Type B pancreatic cell (in vitro differentiated cells): Measurements from ENCODE around the gene RPS6KA1. TPM values are rescaled to one million over a fixed set of nuclear protein-coding genes. Genes with fewer than 3 reads are reported as not detected.
A peak's percentile ranks its signal among the peaks of the same experiment; 100 is the strongest.

ENCODE experiments used
- DNase-seq: peaks from one replicate; pipeline ENCODE4 v3.0.0; 2021; ENCODE audit warnings: mixed read lengths; ENCODE audit not compliant: unreplicated experiment; ENCODE audit errors: extremely low spot score
- H3K27ac Mint-ChIP-seq: 2 replicates; pipeline ENCODE4 v1.8.0; 2021; ENCODE audit warnings: mild to moderate bottlenecking, mixed read lengths
- H3K27me3 Mint-ChIP-seq: 2 replicates; pipeline ENCODE4 v1.8.0; 2021; ENCODE audit warnings: mixed read lengths
- H3K36me3 Mint-ChIP-seq: 2 replicates; pipeline ENCODE4 v1.8.0; 2021; ENCODE audit warnings: mixed read lengths
- H3K4me1 Mint-ChIP-seq: one replicate; pipeline ENCODE4 v1.8.0; 2021; ENCODE audit warnings: mixed read lengths; ENCODE audit not compliant: unreplicated experiment
- H3K4me3 Mint-ChIP-seq: 2 replicates; pipeline ENCODE4 v1.8.0; 2021; ENCODE audit warnings: mild to moderate bottlenecking, mixed read lengths
- H3K9me3 Mint-ChIP-seq: 2 replicates; pipeline ENCODE4 v1.8.0; 2021; ENCODE audit warnings: mixed read lengths
- total RNA-seq: library from RNA; stranded (reverse); gene quantifications from 2 replicates; pipeline ENCODE4 v1.2.1, GENCODE V29; 2021; ENCODE audit warnings: low replicate concordance
- TF ChIP-seq, protein P1 (sequence below): fragments of 200-600 bp; sonication (generic); conservative IDR thresholded peaks from 2 replicates; pipeline ENCODE4 v1.5.0; 2021; ENCODE audit warnings: antibody characterized with exemption, mild to moderate bottlenecking

RPS6KA1 gene
- total RNA-seq, 1 donor from 2014 or later: 27.7 TPM

DNA sequence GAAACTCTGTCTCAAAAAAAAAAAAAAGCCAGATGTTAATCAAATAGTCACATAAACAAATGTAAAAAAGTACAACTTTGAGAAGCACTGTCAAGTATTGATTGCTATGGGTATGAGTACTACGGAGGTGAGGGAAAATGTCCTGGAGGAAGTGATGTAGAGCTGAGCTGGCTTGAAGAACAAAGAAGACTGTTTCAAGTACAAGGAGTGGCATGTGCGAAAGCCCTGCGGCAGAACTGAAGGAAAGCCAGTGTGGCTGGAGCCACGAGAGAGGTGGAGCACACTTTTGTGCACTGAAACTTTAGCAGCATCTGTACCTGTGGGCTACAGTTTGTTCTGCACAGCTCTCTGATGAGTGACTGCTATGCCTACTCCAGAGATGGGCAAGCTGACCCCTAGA lies 5.4 kb upstream of the RPS6KA1 start:
- H3K36me3 Mint-ChIP-seq: no peaks in the 10 kb centered on the region
- DNase-seq: no peak
- no peaks in the 10 kb centered on the region for H3K4me1 Mint-ChIP-seq
- TF ChIP-seq, protein P1, sequence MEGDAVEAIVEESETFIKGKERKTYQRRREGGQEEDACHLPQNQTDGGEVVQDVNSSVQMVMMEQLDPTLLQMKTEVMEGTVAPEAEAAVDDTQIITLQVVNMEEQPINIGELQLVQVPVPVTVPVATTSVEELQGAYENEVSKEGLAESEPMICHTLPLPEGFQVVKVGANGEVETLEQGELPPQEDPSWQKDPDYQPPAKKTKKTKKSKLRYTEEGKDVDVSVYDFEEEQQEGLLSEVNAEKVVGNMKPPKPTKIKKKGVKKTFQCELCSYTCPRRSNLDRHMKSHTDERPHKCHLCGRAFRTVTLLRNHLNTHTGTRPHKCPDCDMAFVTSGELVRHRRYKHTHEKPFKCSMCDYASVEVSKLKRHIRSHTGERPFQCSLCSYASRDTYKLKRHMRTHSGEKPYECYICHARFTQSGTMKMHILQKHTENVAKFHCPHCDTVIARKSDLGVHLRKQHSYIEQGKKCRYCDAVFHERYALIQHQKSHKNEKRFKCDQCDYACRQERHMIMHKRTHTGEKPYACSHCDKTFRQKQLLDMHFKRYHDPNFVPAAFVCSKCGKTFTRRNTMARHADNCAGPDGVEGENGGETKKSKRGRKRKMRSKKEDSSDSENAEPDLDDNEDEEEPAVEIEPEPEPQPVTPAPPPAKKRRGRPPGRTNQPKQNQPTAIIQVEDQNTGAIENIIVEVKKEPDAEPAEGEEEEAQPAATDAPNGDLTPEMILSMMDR: no peak
- no peaks in the 10 kb centered on the region for H3K9me3 Mint-ChIP-seq
- peaks cover 19% of the 10 kb centered on the region for H3K27me3 Mint-ChIP-seq
- H3K27ac Mint-ChIP-seq: peak overlapping the region; percentile 13
- H3K4me3 Mint-ChIP-seq: no peak overlapping the region

DNA sequence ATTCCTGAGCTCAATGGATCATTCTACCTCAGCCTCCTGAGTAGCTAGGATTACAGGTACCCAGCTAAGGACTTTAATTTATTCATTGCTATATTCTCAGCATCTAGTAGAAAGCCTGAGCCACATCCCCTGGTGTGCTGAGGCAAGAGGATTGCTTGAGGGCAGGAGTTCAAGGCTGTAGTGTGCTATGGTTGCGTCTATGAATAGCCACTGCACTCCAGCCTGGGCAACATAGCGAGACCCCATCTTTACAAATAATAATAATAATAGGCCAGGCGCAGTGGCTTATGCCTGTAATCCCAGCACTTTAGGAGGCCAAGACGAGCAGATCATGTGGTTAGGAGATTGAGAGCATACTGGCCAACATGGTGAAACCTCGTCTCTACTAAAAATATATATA lies 3.3 kb upstream of the RPS6KA1 start:
- no peak for DNase-seq
- Mint-ChIP-seq H3K4me1 (peaks cover 4% of the 10 kb centered on the region), H3K36me3 (no peaks in the 10 kb centered on the region), H3K27me3 (peaks cover 19% of the 10 kb centered on the region), H3K9me3 (no peaks in the 10 kb centered on the region), H3K27ac (no peak overlapping the region), H3K4me3 (no peak overlapping the region)
- TF ChIP-seq, protein P1: no peak

DNA sequence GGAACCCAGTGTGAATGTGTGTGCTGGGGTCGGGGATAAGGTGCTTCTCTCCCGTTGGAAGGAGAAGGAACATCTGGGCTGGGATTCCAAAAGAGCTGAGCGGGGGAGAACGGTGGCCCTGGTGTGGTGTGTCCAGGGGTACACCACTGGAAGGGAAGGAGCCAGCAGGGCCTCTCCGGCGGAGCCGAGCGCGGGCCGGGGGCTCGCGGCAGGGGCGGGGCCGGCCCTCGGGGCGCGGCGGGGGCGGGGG lies 231 bp upstream of the RPS6KA1 start:
- no peak for DNase-seq
- H3K9me3 Mint-ChIP-seq: no peaks in the 10 kb centered on the region
- peaks cover 8% of the 10 kb centered on the region for H3K4me1 Mint-ChIP-seq
- H3K36me3 Mint-ChIP-seq: no peaks in the 10 kb centered on the region
- H3K27ac Mint-ChIP-seq: peak overlapping the region; percentile 83
- peaks cover 9% of the 10 kb centered on the region for H3K27me3 Mint-ChIP-seq
- peak overlapping the region; percentile 93 for H3K4me3 Mint-ChIP-seq
- TF ChIP-seq, protein P1: no peak

DNA sequence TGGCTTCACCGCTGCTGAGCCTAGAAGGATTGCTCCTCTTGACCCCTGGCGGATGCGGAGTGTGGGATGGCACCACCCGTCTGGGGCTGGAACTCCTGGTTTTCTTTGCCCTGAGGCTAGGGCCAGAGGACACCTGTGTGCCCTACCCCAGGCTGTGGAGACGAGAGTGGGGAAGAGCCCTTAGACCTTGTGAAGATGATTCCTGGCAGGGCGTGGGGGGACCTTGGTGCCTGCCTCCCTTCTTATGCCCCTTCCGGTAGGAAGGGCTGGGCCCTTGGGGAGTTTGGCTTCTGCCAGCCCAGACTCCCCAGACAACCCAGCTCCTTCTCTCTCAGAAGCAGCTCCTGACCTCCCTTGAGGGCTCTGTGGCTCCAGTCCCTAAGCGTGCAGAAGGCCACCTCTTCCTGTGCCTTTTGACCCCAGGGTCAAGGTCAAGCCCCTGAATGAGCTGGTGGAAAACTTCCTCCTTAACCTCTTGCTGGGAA lies 891 bp downstream of the RPS6KA1 start:
- TF ChIP-seq, protein P1: no peak
- H3K4me3 Mint-ChIP-seq: peak overlapping the region; percentile 89
- H3K27me3 Mint-ChIP-seq: peaks cover 4% of the 10 kb centered on the region
- DNase-seq: no peak
- H3K27ac Mint-ChIP-seq: peak overlapping the region; percentile 80
- peaks cover 8% of the 10 kb centered on the region for H3K4me1 Mint-ChIP-seq
- no peaks in the 10 kb centered on the region for H3K36me3 Mint-ChIP-seq
- no peaks in the 10 kb centered on the region for H3K9me3 Mint-ChIP-seq

DNA sequence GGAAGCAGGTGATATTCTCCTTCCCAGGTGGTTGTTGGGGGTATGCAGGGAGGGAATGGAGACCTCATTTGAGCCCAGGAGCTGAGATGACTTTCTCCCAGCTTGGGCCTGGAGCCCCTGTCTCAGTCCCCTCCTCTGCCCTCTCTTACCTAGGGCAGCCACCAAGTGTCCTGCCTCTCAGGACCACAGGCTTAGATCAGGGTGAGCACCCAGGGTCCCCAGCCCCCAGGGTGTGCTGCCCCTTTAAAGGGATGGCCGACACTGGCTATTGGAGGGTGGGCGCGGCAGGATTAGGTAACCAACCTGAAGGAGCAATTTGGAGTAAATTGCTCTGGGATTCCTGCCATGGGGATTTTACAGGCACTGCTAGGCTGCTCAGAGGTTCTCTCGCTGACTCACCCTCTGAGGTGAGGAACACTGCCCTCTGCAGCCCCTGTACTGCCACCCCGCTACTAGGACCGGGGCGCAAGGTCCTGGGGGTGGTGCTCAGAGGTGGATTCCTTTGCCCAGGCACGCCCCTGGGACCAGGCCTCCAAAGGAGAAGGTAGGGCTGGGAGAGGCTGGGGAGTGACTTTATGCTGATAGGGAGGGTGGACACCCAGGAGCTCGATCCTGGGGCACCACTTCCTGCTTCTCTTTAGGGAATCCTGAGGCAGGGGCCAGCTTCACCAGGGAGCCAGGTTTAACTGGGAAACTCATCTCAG lies 1.5 kb downstream of the RPS6KA1 start:
- peaks cover 4% of the 10 kb centered on the region for H3K27me3 Mint-ChIP-seq
- H3K36me3 Mint-ChIP-seq: no peaks in the 10 kb centered on the region
- peak overlapping the region; percentile 89 for H3K4me3 Mint-ChIP-seq
- peaks cover 8% of the 10 kb centered on the region for H3K4me1 Mint-ChIP-seq
- H3K9me3 Mint-ChIP-seq: no peaks in the 10 kb centered on the region
- no peak for DNase-seq
- TF ChIP-seq, protein P1: no peak
- peak overlapping the region; percentile 80 for H3K27ac Mint-ChIP-seq
